ENCODE measurements around the gene PEX11G.

PEX11G gene

DNA sequence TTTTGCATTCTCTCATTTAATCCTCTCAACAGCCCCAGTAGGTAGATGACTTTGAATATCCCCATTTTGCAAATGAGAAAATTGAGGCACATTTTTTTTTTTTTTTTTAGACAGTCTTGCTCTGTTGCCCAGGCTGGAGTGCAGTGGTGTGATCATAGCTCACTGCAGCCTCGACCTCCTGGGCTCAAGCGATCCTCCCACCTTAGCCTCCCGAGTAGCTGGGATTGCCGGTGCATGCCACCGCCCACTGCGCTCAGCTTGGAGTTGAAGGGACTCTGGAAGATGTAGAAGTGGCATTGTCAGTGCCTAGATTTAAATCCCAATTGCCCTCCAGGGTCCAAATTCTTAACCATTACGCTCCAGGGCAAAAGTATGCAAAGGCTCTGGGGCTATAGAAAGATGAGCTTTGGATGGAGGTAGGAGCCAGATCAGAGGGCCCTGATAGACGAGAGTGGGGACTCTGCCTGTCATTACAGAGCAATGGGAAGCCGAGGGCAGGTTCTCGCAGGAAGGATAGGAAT is 32.8 kb upstream of the PEX11G start:
- no peak for DNase-seq (ENCODE audit: low spot score)

DNA sequence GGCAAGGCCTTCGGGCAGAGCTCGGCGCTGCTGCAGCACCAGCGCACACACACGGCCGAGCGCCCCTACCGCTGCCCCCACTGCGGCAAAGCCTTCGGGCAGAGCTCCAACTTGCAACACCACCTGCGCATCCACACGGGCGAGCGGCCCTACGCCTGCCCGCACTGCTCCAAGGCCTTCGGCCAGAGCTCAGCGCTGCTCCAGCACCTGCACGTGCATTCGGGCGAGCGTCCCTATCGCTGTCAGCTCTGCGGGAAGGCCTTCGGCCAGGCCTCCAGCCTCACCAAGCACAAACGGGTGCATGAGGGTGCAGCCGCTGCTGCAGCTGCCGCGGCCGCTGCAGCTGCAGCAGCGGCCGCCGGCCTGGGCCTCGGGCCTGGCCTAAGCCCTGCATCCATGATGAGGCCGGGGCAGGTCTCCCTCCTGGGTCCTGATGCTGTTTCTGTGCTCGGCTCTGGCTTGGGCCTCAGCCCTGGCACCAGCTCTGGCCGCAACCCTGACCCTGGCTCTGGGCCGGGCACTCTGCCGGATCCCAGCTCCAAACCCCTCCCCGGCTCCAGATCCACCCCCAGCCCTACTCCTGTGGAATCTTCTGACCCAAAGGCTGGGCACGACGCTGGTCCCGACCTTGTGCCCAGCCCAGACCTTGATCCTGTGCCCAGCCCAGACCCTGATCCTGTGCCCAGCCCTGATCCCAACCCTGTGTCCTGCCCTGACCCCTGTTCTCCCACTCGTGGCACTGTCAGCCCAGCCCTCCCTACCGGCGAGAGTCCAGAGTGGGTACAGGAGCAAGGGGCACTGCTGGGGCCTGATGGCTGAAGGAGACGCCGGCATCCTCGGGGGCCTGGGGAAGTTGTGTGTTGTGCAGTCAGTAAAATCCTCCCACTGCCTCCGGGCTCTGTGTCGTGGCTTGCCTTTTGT is 31.6 kb upstream of the PEX11G start:
- no peak for DNase-seq (ENCODE audit: low spot score)

DNA sequence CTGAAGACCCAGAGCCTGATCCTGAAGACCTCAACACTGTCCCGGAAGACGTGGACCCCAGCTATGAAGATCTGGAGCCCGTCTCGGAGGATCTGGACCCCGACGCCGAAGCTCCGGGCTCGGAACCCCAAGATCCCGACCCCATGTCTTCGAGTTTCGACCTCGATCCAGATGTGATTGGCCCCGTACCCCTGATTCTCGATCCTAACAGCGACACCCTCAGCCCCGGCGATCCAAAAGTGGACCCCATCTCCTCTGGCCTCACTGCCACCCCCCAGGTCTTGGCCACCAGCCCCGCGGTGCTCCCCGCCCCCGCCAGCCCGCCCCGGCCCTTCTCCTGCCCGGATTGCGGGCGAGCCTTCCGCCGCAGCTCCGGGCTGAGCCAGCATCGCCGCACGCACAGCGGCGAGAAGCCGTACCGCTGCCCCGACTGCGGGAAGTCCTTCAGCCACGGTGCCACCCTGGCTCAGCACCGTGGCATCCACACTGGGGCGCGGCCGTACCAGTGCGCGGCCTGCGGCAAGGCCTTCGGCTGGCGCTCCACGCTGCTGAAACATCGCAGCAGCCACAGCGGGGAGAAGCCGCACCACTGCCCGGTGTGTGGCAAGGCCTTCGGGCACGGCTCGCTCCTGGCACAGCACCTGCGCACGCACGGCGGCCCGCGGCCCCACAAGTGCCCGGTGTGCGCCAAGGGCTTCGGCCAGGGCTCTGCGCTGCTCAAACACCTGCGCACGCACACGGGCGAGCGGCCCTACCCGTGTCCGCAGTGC is 30.7 kb upstream of the PEX11G start:
- DNase-seq (ENCODE audit: low spot score) = no peak

DNA sequence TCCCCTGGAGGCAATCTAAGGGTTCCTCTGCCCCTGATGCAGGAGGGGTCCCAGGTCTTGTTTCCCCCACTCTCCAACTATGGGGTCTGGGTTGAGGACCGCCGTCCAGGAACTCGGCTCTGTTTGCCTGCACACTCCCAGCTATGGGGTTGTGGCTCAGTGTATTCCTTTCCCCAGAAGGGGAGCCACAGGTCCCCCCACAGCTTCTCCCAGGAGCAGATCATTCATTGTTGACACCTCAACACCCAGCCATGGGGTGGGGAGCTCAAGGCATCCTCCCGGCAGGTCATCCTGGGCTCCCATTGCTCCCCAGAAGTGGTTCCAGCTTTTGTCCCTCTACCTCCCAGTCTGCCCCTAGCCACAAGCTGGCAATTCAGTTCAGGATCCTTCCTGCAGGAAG is 28.0 kb upstream of the PEX11G start:
- peak; percentile 27 for DNase-seq (ENCODE audit: low spot score)

DNA sequence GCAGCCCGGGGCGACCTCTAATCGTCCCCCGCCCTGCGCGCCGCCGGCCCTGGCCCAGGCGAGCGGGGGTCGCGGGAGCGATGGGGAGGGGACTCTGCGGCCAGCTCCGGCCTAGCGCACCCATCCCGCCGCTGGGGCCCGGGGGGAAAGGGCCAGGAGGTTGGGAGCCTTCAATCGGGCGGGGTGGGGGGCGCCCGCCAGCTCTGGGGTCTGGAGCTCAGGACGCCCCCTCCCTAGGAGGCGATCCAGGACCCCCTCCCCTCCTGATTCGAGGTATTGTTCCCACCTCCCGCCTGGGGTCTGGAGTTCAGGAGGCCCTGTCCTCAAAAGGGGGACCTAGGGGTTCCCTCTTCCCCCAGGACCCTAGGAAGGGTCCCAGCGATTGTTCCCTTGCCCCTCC is 27.5 kb upstream of the PEX11G start:
- DNase-seq (ENCODE audit: low spot score) = peak; percentile 56

DNA sequence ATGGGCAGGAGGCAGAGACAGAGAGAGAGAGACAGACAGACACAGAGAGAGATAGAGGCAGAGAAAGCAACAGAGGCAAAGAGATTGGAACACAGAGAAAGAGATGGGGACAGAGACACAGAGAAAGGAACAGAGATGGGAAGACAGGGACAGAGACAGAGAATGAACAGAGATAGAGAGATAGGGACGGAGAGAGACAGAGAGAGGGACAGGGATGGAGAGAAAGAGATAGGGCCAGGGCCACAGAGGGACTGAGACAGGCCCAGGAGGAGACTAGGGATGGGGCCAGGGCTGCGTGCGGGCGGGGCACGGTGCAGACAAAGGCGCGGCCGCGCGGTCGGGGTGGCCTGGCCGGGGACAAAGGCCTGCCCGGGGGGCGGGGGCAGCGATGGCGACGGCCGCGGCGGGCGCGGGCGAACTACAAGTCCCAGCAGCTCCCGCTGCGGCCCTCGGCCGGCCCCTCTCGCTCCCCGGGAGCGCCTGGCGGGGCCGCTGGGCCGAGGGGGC is 26.9 kb upstream of the PEX11G start, which contains the start of gene ZNF358:
ZNF358 (plus strand) TSS at position 459 of the 507 bp plus-strand sequence. CDS start 3,140 bp downstream, outside the sequence.
- peak; percentile 95 for DNase-seq (ENCODE audit: low spot score)

DNA sequence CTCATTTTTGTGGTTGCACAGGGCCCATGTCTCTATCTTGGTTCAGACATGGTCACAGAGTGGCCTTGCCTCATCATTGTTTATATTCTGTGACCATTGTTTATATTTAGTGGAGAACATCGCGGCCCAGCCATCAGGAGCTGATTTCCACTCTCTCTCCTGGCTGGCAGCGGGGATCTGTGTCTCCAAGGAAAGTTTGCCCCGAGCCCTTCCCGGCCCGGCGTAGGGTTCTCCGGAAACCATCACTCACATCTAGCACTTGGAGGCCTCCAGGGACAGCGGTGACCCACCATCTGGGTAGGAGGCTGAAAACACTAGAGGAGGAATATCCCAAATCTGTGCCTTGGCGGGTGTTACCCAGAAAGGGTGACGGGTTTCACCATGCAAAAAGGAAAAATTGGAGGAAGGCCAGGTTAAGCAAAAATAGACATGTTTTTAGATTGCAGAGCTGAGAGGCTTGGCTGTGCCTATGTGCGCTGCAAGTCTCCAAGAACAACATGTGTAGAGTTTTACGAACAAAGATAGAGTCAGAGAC is 26.3 kb upstream of the PEX11G start:
- peak; percentile 17 for DNase-seq (ENCODE audit: low spot score)

DNA sequence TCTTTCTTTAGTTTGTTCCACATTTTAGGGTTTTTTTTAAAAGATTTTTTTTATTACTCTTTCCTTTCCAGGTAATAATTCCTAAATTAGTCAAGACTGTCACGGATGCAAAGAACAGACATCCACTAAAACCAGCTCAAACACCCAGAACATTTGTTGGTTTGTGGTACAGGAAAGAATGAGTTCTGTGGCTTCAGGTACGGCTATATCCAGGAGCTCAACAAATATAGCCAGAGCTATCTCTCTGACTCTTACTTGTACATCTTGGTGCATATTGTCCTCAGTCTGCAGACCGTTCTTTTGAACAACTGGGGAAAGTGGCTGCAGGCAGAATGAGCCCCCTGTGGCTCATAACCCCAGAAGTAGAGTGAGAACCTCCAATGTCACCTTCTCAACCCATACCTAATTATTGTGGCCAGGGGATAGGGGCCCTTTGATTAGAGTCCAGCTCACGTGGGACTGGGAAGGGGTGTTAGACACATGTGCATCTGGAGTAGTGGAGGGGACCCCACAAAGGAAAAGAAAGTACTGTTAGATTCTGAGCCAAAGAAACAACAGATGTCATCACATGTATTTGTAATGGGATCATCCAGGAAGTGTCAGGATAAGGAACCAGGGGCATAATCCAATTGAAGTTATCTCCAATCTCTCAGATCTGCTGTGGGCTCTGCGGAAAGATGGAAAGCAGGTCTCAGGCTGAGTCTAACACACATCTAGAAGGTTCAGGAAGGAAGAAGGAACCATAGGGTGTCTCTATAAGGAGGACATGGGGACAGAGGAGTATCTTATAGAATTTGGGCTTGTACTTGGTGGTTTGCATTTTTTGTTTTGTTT is 25.2 kb upstream of the PEX11G start:
- DNase-seq (ENCODE audit: low spot score) = no peak

DNA sequence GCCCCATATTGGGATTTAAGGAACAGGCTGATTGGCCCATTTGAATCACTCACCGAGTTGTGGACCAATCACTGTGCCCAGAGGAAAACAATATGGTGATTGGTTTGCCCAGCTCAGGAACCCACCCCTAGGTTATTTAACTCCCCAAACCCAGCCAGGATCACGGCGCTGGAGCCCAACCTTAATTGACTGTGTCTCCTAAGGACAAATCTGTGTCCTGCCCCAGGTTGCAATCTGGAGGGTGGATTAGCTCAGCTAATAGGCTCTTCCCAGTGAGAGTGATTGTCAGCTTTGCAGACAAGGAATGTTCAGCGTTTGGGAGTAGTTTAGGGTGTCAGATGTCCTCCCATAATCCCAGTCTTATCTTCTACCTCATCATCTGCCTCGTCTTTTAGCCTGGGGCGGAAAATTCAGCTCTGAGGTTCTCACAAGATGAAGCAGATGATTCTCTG is 23.6 kb upstream of the PEX11G start:
- peak; percentile 18 for DNase-seq (ENCODE audit: low spot score)

DNA sequence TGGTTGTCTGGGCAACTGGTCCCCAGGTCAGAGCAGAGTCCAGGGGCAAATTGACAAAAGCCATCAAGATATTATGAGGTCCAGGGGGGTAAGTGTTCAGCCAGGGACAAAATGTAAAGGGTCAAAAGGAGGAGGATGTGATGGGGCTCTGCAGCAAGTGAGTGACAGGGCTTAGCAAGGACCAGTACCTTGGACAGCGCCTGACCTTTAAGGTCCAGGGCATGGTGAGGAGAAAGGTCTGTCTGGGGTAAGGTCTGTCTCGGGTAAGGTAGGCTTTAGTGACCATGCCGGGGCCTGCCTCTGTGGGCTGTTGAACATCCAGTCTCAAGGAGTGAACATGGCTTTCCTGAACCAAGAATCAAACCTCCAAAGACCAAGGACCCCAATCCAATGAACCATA is 20.8 kb upstream of the PEX11G start:
- no peak for DNase-seq (ENCODE audit: low spot score)

DNA sequence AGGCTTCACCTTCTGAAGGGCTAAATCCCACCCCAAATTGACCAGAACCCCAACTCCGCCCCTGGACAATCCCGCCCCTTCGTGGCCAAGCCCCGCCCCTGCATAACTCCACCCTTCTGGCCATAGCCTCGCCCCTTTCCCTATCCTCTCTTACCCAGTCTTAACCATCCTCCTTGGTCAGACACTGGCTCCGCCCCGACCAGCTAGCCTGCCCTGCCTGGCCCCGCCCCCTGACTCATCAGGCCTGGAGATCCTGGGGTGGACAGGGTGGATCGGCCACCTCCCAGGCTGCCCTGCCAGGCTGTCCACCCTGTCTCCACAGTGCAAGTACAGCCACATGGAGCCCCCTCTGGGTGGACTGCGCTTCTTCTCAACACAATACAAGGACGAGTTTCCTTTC is 19.0 kb upstream of the PEX11G start:
- peak; percentile 89 for DNase-seq (ENCODE audit: low spot score)

DNA sequence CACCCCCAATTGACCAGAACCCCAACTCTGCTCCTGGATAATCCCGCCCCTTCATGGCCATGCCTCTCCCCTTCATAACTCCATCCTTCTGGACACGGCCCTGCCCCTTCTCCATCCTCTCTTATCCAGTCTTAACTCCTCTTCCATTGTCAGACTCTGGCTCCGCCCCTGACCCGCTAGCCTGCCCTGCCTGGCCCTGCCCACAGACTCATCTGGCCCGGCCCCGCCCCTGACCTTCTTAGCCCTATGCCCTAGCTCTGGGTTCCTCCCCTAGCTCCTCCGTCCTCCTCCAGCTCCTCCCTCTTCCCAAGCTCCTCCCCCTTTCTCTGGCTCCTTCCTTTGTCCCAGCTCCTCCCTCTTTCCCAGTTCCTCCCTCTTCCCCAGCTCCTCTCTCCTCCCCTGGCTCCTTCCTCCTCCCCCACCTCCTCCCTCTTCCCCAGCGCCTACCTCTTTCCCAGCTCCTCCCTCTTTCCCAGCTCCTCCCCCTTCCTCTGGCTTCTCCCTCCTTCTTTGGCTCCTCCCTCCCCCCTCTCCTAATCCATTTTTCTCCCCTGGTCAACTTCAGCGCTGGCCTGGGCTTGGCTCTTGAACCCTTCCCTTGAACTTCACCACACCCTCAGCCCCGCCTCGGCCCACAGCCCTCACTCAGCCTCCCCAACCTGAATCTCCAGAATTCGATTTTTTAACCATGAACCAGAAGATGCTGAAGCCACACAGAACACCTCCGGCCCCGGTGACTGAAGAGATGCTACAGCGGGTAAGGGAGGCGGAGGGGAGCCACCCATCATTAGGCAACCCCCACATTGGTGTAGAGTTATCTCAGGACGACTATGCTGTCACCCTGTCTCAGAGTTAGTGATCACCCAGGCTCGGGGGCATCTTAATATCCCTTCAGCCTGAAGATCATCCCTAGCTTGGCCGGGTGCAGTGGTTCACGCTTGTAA is 17.8 kb upstream of the PEX11G start:
- peak; percentile 66 for DNase-seq (ENCODE audit: low spot score)

DNA sequence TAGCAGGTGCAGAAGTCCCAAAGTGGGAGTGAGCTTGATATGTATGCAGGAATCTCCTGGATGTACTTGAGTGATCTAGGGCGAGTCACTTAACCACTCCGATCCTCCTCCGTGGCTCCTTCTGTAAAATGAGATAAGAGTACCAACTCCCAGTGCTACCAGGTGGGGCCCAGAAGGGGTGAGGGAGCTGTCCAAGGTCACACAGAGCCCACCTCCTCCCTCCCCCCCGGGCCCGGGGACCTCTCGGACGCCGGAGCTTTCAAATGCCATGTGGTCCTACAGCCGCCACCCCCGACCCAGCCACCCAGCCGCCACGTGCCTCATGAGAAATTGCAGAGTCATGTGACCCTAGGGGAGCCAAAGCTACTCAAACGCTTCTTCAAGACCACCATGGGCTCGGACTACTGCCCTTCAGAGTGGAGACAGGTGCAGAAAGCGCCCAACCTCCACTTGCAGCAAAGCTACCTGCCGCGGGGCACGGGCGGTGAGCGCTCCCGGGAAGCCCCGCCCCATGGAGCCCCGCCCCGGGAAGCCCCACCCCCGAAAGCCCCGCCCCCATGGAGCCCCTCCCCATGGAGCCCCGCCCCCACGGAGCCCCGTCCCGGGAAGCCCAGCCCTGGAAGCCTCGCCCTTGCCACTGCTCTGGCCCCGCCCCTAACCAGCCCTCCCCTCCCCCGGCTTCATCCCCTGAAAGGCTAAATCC is 17.0 kb upstream of the PEX11G start:
- peak; percentile 74 for DNase-seq (ENCODE audit: low spot score)

DNA sequence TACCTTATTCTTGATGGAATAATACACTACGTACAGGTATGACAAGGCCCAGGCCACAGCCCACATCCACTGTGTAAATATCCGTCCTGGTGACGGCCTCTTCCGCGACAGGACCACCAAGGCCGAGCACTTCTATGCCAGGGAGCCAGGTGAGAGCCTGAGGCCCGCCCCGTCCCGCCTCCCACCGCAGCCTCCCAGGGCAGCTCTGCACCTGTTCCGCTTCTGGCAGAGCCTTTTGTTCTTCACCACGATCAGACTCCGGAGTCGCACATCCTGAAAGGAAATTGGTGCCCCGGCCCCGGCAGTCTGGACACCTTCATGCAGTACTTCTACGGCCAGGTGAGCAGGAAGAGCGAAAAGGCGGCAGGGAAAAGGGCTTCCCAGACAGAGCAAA is 16.4 kb upstream of the PEX11G start:
- no peak for DNase-seq (ENCODE audit: low spot score)

DNA sequence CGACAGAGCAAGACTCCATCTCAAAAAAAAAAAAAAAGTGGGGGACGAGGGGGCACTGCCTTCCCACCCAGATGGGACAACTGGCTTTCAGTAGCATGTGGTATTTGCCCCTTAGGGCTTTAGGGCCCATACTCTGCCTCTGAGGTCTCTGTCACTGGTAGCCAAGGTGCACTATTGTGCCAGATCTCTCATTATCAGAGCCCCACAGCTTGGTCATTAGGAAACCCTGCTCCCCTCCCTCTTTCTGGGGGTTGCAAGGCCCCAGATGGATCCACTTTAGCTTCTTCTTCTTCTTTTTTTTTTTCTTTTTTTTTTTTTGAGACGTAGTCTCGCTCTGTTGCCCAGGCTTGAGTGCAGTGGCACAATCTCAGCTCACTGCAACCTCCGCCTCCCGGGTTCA is 15.8 kb upstream of the PEX11G start:
- DNase-seq (ENCODE audit: low spot score) = no peak

DNA sequence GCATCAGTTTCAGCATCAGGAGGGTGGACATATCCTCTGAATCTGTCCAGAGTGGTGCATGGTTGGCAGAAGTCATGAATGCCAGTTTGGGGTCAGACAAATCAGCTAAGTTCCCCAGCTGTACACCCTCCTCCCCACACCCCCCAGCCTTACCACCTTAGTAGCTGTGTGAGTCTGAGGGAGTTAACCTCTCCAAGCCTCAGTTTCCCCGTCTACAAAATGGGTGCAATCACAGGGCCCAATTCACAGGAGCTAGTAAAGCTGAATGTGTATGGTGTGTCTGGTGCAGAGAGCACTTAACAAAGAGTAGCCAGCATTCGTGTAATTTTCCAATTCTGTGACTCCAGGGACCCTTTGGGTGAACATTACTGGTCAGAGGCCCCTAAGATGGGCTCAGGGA is 13.7 kb upstream of the PEX11G start:
- DNase-seq (ENCODE audit: low spot score) = no peak

DNA sequence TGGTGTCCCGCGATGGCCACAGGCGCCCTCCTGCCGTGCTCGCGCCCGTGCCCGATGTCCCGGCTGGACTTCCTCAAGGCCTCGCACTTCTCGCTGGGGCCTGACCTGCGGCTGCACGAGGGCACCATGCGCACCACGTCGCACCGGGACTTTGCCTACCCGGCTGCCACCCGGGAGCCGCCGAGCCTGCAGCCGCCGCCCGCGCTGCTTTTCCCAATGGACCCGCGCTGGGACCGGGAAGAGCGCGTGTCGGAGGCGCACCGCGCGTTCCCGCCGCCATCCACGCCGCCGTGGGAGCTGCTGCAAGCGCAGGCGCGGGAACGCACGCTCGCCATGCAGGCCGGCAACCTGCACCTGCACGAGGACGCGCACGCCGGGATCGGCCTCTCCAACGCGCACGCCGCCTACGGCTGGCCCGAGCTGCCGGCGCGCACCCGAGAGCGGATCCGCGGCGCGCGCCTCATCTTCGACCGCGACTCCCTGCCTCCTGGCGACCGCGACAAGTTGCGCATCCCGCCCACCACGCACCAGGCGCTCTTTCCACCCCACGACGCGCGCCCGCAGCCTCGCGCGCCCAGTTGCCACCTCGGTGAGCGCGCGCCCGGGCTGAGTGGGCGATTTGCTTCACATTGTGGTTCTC is 12.1 kb upstream of the PEX11G start:
- DNase-seq (ENCODE audit: low spot score) = peak; percentile 56

DNA sequence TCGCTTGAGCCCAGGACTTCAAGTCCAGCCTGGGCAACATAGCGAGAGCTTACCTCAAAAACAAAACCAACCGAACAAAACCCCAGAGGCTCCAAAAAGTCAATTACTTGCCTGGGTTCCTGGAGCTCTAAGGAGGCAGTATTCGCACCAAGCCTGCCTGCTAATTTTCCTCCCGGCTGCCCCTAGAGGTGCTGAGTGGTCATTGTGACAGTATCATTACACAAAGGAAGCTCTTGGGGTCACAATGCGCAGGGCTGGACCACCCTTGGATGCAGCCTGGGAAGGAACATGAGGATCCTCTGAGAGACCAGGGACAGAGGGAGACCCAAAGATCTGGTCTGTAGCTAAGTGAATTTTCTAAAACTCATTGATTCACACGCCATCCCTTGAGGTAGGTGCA is 8.5 kb upstream of the PEX11G start:
- no peak for DNase-seq (ENCODE audit: low spot score)

Data from GM03348 (cell line).